ENCODE data around the gene ITGB3BP.

ITGB3BP gene

GRCh38 chr1:63413394-63413793 lies 109.6 kb downstream of the ITGB3BP start:
- Histone ChIP-seq H4K8ac (ENCODE audit: low read length) (no peak overlapping the region), H3K14ac (ENCODE audit: low read length in 2 of 2) (no peak overlapping the region), H3K4me3 (ENCODE audit: insufficient read depth in 1 of 2, low read depth in 1 of 2, low read length in 2 of 2) (no peak overlapping the region), H3K27ac (ENCODE audit: low read length, poor library complexity, severe bottlenecking) (no peak overlapping the region), H2BK12ac (ENCODE audit: low read length in 2 of 2) (no peak overlapping the region), H3K18ac (ENCODE audit: low read depth in 1 of 2, low read length in 2 of 2) (no peak overlapping the region), H4K91ac (ENCODE audit: low read length) (no peak overlapping the region), H2BK5ac (ENCODE audit: low read depth, low read length, poor library complexity, severe bottlenecking) (no peak overlapping the region), H3K9me3 (ENCODE audit: control insufficient read depth, low read length) (no peaks in the 10 kb centered on the region), H3K23ac (ENCODE audit: low read length in 2 of 2) (no peak overlapping the region), H3K79me1 (replicated peaks; ENCODE audit: low read length, poor library complexity, severe bottlenecking) (no peaks in the 10 kb centered on the region), H2AFZ (ENCODE audit: low read depth, low read length) (no peak overlapping the region), H3K4me1 (ENCODE audit: control insufficient read depth, insufficient read depth, low read depth, low read length) (no peaks in the 10 kb centered on the region), H3K9ac (ENCODE audit: low read length) (no peak overlapping the region), H2BK15ac (ENCODE audit: low read depth, poor library complexity, severe bottlenecking) (no peak overlapping the region), H2AK5ac (ENCODE audit: low read length, severe bottlenecking) (no peak overlapping the region), H3K4ac (ENCODE audit: low read depth in 1 of 2, low read length in 2 of 2) (no peak overlapping the region), H3K36me3 (ENCODE audit: control insufficient read depth in 1 of 2, insufficient read depth in 2 of 2, low read depth in 1 of 2, low read length in 2 of 2) (no peaks in the 10 kb centered on the region), H3K4me2 (ENCODE audit: low read length, poor library complexity, severe bottlenecking) (no peak overlapping the region), H3K27me3 (ENCODE audit: control insufficient read depth in 1 of 2, insufficient read depth in 1 of 2, low read length in 2 of 2) (no peaks in the 10 kb centered on the region), H2BK120ac (ENCODE audit: low read depth, low read length) (no peak overlapping the region)
- 67% methylated on average over 1 of the region's 1 CpG for WGBS
- DNase-seq, result no peak

GRCh38 chr1:63411066-63411465 lies 112.0 kb downstream of the ITGB3BP start:
- Histone ChIP-seq H4K8ac (ENCODE audit: low read length) (no peak overlapping the region), H3K9ac (ENCODE audit: low read length) (peak overlapping the region; percentile 32), H2BK15ac (ENCODE audit: low read depth, poor library complexity, severe bottlenecking) (no peak overlapping the region), H4K91ac (ENCODE audit: low read length) (no peak overlapping the region), H2BK120ac (ENCODE audit: low read depth, low read length) (no peak overlapping the region), H3K4me1 (ENCODE audit: control insufficient read depth, insufficient read depth, low read depth, low read length) (no peaks in the 10 kb centered on the region), H3K79me1 (replicated peaks; ENCODE audit: low read length, poor library complexity, severe bottlenecking) (no peaks in the 10 kb centered on the region), H3K23ac (ENCODE audit: low read length in 2 of 2) (no peak overlapping the region), H2BK5ac (ENCODE audit: low read depth, low read length, poor library complexity, severe bottlenecking) (no peak overlapping the region), H3K4me2 (ENCODE audit: low read length, poor library complexity, severe bottlenecking) (no peak overlapping the region), H3K18ac (ENCODE audit: low read depth in 1 of 2, low read length in 2 of 2) (no peak overlapping the region), H2BK12ac (ENCODE audit: low read length in 2 of 2) (no peak overlapping the region), H2AFZ (ENCODE audit: low read depth, low read length) (no peak overlapping the region), H3K36me3 (ENCODE audit: control insufficient read depth in 1 of 2, insufficient read depth in 2 of 2, low read depth in 1 of 2, low read length in 2 of 2) (no peaks in the 10 kb centered on the region), H3K4me3 (ENCODE audit: insufficient read depth in 1 of 2, low read depth in 1 of 2, low read length in 2 of 2) (no peak overlapping the region), H3K27me3 (ENCODE audit: control insufficient read depth in 1 of 2, insufficient read depth in 1 of 2, low read length in 2 of 2) (no peaks in the 10 kb centered on the region), H3K9me3 (ENCODE audit: control insufficient read depth, low read length) (no peaks in the 10 kb centered on the region), H3K4ac (ENCODE audit: low read depth in 1 of 2, low read length in 2 of 2) (no peak overlapping the region), H3K27ac (ENCODE audit: low read length, poor library complexity, severe bottlenecking) (no peak overlapping the region), H3K14ac (ENCODE audit: low read length in 2 of 2) (no peak overlapping the region), H2AK5ac (ENCODE audit: low read length, severe bottlenecking) (no peak overlapping the region)
- 88% methylated on average over 1 of the region's 2 CpGs for WGBS
- no peak for DNase-seq

- H3K36me3 ChIP-seq (ENCODE audit: control insufficient read depth in 1 of 2, insufficient read depth in 2 of 2, low read depth in 1 of 2, low read length in 2 of 2), result peaks cover 0 to 17% of the 10 kb centered on the region in 2 experiments
- 94% methylated on average over 1 of the region's 4 CpGs for WGBS
Observed at GRCh38 chr1:63408331-63408730, 114.7 kb downstream of the ITGB3BP start.

GRCh38 chr1:63407002-63407401 lies 116.0 kb downstream of the ITGB3BP start:
- peak; percentile 33 for DNase-seq
- H4K91ac ChIP-seq (ENCODE audit: low read length), result no peak overlapping the region
- H3K18ac ChIP-seq (ENCODE audit: low read depth in 1 of 2, low read length in 2 of 2), result no peak overlapping the region
- no peak overlapping the region for H2AK5ac ChIP-seq (ENCODE audit: low read length, severe bottlenecking)
- no peak overlapping the region for H3K14ac ChIP-seq (ENCODE audit: low read length in 2 of 2)
- no peaks in the 10 kb centered on the region for H3K9me3 ChIP-seq (ENCODE audit: control insufficient read depth, low read length)
- H4K8ac ChIP-seq (ENCODE audit: low read length), result no peak overlapping the region
- no peaks in the 10 kb centered on the region for H3K27me3 ChIP-seq (ENCODE audit: control insufficient read depth in 1 of 2, insufficient read depth in 1 of 2, low read length in 2 of 2)
- H2BK12ac ChIP-seq (ENCODE audit: low read length in 2 of 2), result no peak overlapping the region
- peaks cover 0 to 19% of the 10 kb centered on the region in 2 experiments for H3K36me3 ChIP-seq (ENCODE audit: control insufficient read depth in 1 of 2, insufficient read depth in 2 of 2, low read depth in 1 of 2, low read length in 2 of 2)
- H2BK15ac ChIP-seq (ENCODE audit: low read depth, poor library complexity, severe bottlenecking), result no peak overlapping the region
- no peaks in the 10 kb centered on the region for H3K79me1 ChIP-seq (replicated peaks; ENCODE audit: low read length, poor library complexity, severe bottlenecking)
- no peak overlapping the region for H2BK120ac ChIP-seq (ENCODE audit: low read depth, low read length)
- H2AFZ ChIP-seq (ENCODE audit: low read depth, low read length), result no peak overlapping the region
- no peak overlapping the region for H3K4ac ChIP-seq (ENCODE audit: low read depth in 1 of 2, low read length in 2 of 2)
- no peak overlapping the region for H3K9ac ChIP-seq (ENCODE audit: low read length)
- no peak overlapping the region for H3K4me2 ChIP-seq (ENCODE audit: low read length, poor library complexity, severe bottlenecking)
- no peak overlapping the region for H3K4me3 ChIP-seq (ENCODE audit: insufficient read depth in 1 of 2, low read depth in 1 of 2, low read length in 2 of 2)
- H2BK5ac ChIP-seq (ENCODE audit: low read depth, low read length, poor library complexity, severe bottlenecking), result no peak overlapping the region
- H3K27ac ChIP-seq (ENCODE audit: low read length, poor library complexity, severe bottlenecking), result no peak overlapping the region
- no peaks in the 10 kb centered on the region for H3K4me1 ChIP-seq (ENCODE audit: control insufficient read depth, insufficient read depth, low read depth, low read length)
- no peak overlapping the region for H3K23ac ChIP-seq (ENCODE audit: low read length in 2 of 2)

More at GRCh38 chr1:63408331-63408730, 114.7 kb downstream of the ITGB3BP start:
- no peak overlapping the region for H3K18ac ChIP-seq (ENCODE audit: low read depth in 1 of 2, low read length in 2 of 2)
- H3K4me3 ChIP-seq (ENCODE audit: insufficient read depth in 1 of 2, low read depth in 1 of 2, low read length in 2 of 2), result no peak overlapping the region
- H3K4me2 ChIP-seq (ENCODE audit: low read length, poor library complexity, severe bottlenecking), result no peak overlapping the region
- no peak overlapping the region for H4K91ac ChIP-seq (ENCODE audit: low read length)
- H3K9ac ChIP-seq (ENCODE audit: low read length), result no peak overlapping the region
- no peak overlapping the region for H2AFZ ChIP-seq (ENCODE audit: low read depth, low read length)
- H3K4me1 ChIP-seq (ENCODE audit: control insufficient read depth, insufficient read depth, low read depth, low read length), result no peaks in the 10 kb centered on the region
- no peak overlapping the region for H2BK120ac ChIP-seq (ENCODE audit: low read depth, low read length)
- no peaks in the 10 kb centered on the region for H3K27me3 ChIP-seq (ENCODE audit: control insufficient read depth in 1 of 2, insufficient read depth in 1 of 2, low read length in 2 of 2)
- H2BK12ac ChIP-seq (ENCODE audit: low read length in 2 of 2), result no peak overlapping the region
- H3K4ac ChIP-seq (ENCODE audit: low read depth in 1 of 2, low read length in 2 of 2), result no peak overlapping the region
- no peak overlapping the region for H4K8ac ChIP-seq (ENCODE audit: low read length)
- H2BK15ac ChIP-seq (ENCODE audit: low read depth, poor library complexity, severe bottlenecking), result no peak overlapping the region
- no peak overlapping the region for H3K23ac ChIP-seq (ENCODE audit: low read length in 2 of 2)
- no peaks in the 10 kb centered on the region for H3K9me3 ChIP-seq (ENCODE audit: control insufficient read depth, low read length)
- no peak overlapping the region for H2BK5ac ChIP-seq (ENCODE audit: low read depth, low read length, poor library complexity, severe bottlenecking)
- H3K14ac ChIP-seq (ENCODE audit: low read length in 2 of 2), result no peak overlapping the region
- no peak overlapping the region for H3K27ac ChIP-seq (ENCODE audit: low read length, poor library complexity, severe bottlenecking)
- no peaks in the 10 kb centered on the region for H3K79me1 ChIP-seq (replicated peaks; ENCODE audit: low read length, poor library complexity, severe bottlenecking)
- H2AK5ac ChIP-seq (ENCODE audit: low read length, severe bottlenecking), result no peak overlapping the region
- peak; percentile 29 for DNase-seq

Data from mesenchymal stem cell (in vitro differentiated cells and primary cell).